Measurements from ENCODE around the gene NOL4L.

DNA sequence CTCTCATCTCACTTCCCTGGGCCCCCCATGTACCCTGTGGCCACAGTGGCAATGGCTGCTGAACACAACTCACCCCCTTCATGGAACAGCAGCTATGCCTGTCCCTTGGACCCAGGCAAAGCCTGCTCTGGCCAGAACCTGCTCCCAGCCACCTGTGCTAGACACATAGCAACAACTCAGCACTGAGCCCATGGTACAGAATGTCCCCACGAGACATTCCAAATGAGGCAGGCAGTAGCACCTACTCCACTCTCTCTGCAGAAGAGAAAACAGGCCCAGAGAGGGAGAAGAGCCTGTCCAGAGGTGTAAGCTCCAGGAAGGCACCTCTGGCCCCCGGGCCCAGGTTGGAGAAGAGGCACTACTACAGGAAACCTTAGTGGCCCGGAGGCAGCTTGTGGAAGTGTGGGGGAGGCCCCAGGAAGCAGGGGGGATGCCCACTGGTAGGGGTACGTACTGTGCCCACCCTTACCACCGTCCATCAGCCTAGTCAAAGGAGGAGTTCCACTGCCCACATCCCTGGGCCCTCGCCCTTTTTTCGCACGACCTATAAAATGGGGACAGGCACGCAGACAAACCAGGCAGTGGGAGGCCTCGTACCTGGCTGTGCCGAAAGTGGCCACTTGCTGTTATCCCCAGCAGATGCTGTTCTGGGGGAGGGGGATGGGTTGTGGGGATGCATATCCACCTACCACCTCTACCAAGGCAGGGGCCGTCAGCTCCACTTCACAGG lies 129.8 kb downstream of the NOL4L start:
- TF ChIP-seq EZH2 (IDR thresholded peaks at IDR 0.05) (no peak), POLR2AphosphoS5 (IDR thresholded peaks at IDR 0.05; ENCODE audit: borderline replicate concordance, low read depth, low read length) (no peak)
